Peyer's patch (tissue), 4 donors: Measurements from ENCODE around the gene SGMS1. TPM values are rescaled to one million over a fixed set of nuclear protein-coding genes. Genes with fewer than 3 reads are reported as not detected.

Experiments
- DNase-seq, 3 donors: peaks; one replicate each; pipeline ENCODE4 v3.0.0-alpha.2; 2017 to 2019
- H3K27ac ChIP-seq, 4 donors: fragments of 200-600 bp; sonication (generic); one replicate each; pipeline ENCODE4 v1.5.1; 2016 to 2019
- H3K27me3 ChIP-seq, 2 donors: fragments of 200-600 bp; sonication (generic); one replicate each; pipeline ENCODE4 v1.5.1; 2019
- H3K36me3 ChIP-seq, 3 donors: fragments of 200-600 bp; sonication (generic); one replicate each; pipeline ENCODE4 v1.5.1; 2016 to 2019
- H3K4me1 ChIP-seq, 4 donors: fragments of 200-600 bp; sonication (generic); one replicate each; pipeline ENCODE4 v1.5.1; 2016 to 2019
- H3K4me3 ChIP-seq, 4 donors: fragments of 200-600 bp; sonication (generic); 1 replicate in 3 of 4; 2 replicates in 1 of 4; pipeline ENCODE4 v1.5.1; 2016 to 2019; ENCODE audit warnings: mild to moderate bottlenecking in 1 of 4
- H3K9me3 ChIP-seq, 4 donors: fragments of 200-600 bp; sonication (generic); one replicate each; pipeline ENCODE4 v1.5.1; 2016 to 2019; ENCODE audit warnings: mild to moderate bottlenecking in 1 of 4
- CTCF ChIP-seq, 6 experiments: fragments of 450-650 bp in 4 of 6; fragments of 200-600 bp in 2 of 6; sonication (generic) in 1 of 6; IDR thresholded peaks; one replicate each; pipeline ENCODE4 v1.5.1; 2017 to 2019; ENCODE audit warnings: antibody characterized with exemption in 6 of 6, mild to moderate bottlenecking in 3 of 6, moderate library complexity in 1 of 6
- POLR2A ChIP-seq, 2 donors: fragments of 450-650 bp; IDR thresholded peaks; one replicate each; pipeline ENCODE4 v1.5.1; 2017; ENCODE audit warnings: antibody characterized with exemption in 2 of 2, mild to moderate bottlenecking in 2 of 2, moderate library complexity in 2 of 2
- total RNA-seq, 4 donors: library from RNA; depleted of rRNA; stranded (reverse); fragments of >200 nt; gene quantifications; one replicate each; pipeline ENCODE4 v1.1.0, GENCODE V29; 2016

Gene SGMS1
- total RNA-seq, 4 donors from 2014 or later: 73.4 to 117 (median 88.4) TPM

- H3K4me1 ChIP-seq: no peaks in the 10 kb centered on the region
Observed at GRCh38 chr10:50567384-50567783, 56.4 kb downstream of the SGMS1 start.

GRCh38 chr10:50566150-50566549 is 57.6 kb downstream of the SGMS1 start:
- no peaks in the 10 kb centered on the region for H3K36me3 ChIP-seq
- DNase-seq: no peak
- H3K4me3 ChIP-seq: no peak overlapping the region
- H3K27ac ChIP-seq: no peak overlapping the region
- no peaks in the 10 kb centered on the region for H3K4me1 ChIP-seq
- TF ChIP-seq CTCF (IDR thresholded peaks at IDR 0.05): no peak
- no peak for TF ChIP-seq POLR2A (IDR thresholded peaks at IDR 0.05)
- H3K27me3 ChIP-seq: no peaks in the 10 kb centered on the region
- H3K9me3 ChIP-seq: no peaks in the 10 kb centered on the region

More at GRCh38 chr10:50567384-50567783, 56.4 kb downstream of the SGMS1 start:
- Histone ChIP-seq H3K36me3 (no peaks in the 10 kb centered on the region), H3K9me3 (no peaks in the 10 kb centered on the region), H3K4me3 (no peak overlapping the region), H3K27ac (no peak overlapping the region), H3K27me3 (no peaks in the 10 kb centered on the region)
- TF ChIP-seq POLR2A (IDR thresholded peaks at IDR 0.05): no peak
- no peak for TF ChIP-seq CTCF (IDR thresholded peaks at IDR 0.05)
- no peak for DNase-seq

DNA sequence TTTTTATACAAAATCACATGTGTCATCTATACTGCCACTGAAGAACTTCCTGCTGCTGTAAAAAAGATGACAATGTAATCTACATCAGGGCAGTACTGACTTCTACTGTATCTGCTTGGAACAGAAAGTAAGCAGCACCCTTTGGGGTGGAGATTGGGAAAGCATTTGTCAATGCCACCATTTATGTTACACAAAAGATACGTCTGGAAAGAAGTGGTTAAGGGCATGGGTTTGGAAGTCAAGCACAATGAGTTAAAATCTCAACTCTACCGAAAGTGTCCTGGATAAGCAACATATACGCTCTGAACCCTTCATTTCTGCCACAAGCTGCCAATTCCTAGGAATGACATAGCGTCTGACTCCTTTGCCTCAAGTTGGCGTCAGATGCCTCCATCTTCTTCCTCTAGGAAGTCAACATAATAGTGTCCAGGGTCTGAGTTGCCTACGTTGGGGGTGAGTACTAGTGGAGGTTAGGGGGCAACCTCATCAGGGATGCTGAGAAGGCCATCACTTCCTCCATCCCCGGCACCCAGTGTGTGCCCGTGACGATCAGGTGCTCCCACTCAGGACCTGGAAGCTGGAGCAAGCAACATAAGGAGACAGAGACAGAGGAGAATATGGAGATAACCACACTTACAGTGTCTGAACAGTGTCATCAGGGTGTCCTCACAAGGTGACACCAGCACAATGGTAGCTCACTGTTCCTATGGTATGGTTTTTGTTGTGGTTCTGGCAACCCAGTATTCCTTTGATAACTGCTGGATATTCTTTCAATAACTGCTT is 58.3 kb downstream of the SGMS1 start:
- no peaks in the 10 kb centered on the region for H3K4me1 ChIP-seq
- H3K36me3 ChIP-seq: no peaks in the 10 kb centered on the region
- H3K9me3 ChIP-seq: no peaks in the 10 kb centered on the region
- H3K27me3 ChIP-seq: no peaks in the 10 kb centered on the region
- TF ChIP-seq CTCF (IDR thresholded peaks at IDR 0.05) (no peak), POLR2A (IDR thresholded peaks at IDR 0.05) (no peak)
- no peak overlapping the region for H3K27ac ChIP-seq
- no peak for DNase-seq
- no peak overlapping the region for H3K4me3 ChIP-seq

GRCh38 chr10:50563906-50564305 is 59.9 kb downstream of the SGMS1 start:
- Histone ChIP-seq H3K27ac (no peak overlapping the region), H3K4me1 (no peaks in the 10 kb centered on the region), H3K36me3 (no peaks in the 10 kb centered on the region), H3K9me3 (no peaks in the 10 kb centered on the region), H3K27me3 (no peaks in the 10 kb centered on the region), H3K4me3 (no peak overlapping the region)
- TF ChIP-seq CTCF (IDR thresholded peaks at IDR 0.05) (no peak), POLR2A (IDR thresholded peaks at IDR 0.05) (no peak)
- DNase-seq: peak in 1 of 3 donors; percentile 50

GRCh38 chr10:50561816-50562215 is 61.9 kb downstream of the SGMS1 start:
- Histone ChIP-seq H3K36me3 (no peaks in the 10 kb centered on the region), H3K4me3 (no peak overlapping the region), H3K4me1 (peaks cover 0 to 5% (median 0%) of the 10 kb centered on the region in 4 donors), H3K27me3 (no peaks in the 10 kb centered on the region), H3K9me3 (no peaks in the 10 kb centered on the region), H3K27ac (no peak overlapping the region)
- DNase-seq: no peak
- TF ChIP-seq POLR2A (IDR thresholded peaks at IDR 0.05) (no peak), CTCF (IDR thresholded peaks at IDR 0.05) (peak; percentile 15 to 56 (median 50))
